HUDEP-2 (cell line): Measurements from ENCODE around the gene PCBD2.
A peak's percentile ranks its signal among the peaks of the same experiment; 100 is the strongest.
"Not testable (repeated sequence)": the region's sequence is repeated elsewhere in the genome, so short reads cannot be mapped to it uniquely, and the experiment has no call there.

Source experiments
- DNase-seq, 76 experiments: peaks; one replicate each; lab custom pipeline; 2025; ENCODE audit not compliant: unreplicated experiment in 76 of 76; lab: John Stamatoyannopoulos, UW

The PCBD2 gene

GRCh38 chr5:134997015-134997414 is 92.1 kb downstream of the PCBD2 start:
- DNase-seq: no peak

GRCh38 chr5:134998068-134998467 is 93.1 kb downstream of the PCBD2 start:
- not testable (repeated sequence) for DNase-seq

GRCh38 chr5:135004376-135004775 is 99.4 kb downstream of the PCBD2 start:
- no peak for DNase-seq

- no peak for DNase-seq
Observed at GRCh38 chr5:135005076-135005475, 100.1 kb downstream of the PCBD2 start.

GRCh38 chr5:135007305-135007704 is 102.4 kb downstream of the PCBD2 start:
- no peak for DNase-seq

GRCh38 chr5:135007749-135008363 is 102.9 kb downstream of the PCBD2 start:
- no peak for DNase-seq

GRCh38 chr5:135008556-135008955 is 103.6 kb downstream of the PCBD2 start:
- no peak for DNase-seq

- no peak for DNase-seq
Observed at GRCh38 chr5:135008981-135009735, 104.2 kb downstream of the PCBD2 start.

GRCh38 chr5:135009736-135010501 is 105.0 kb downstream of the PCBD2 start:
- no peak for DNase-seq

- peak in 2 of 76 experiments; percentile 6 to 16 for DNase-seq
Observed at GRCh38 chr5:135010502-135011354, 105.8 kb downstream of the PCBD2 start.

GRCh38 chr5:135011355-135012032 is 106.6 kb downstream of the PCBD2 start:
- no peak for DNase-seq

GRCh38 chr5:135012033-135012588 is 107.2 kb downstream of the PCBD2 start:
- no peak for DNase-seq
